NCI-H1048 (cell line): ENCODE results near the gene C1orf198.

ENCODE experiments used
- DNase-seq: peaks from one replicate; lab custom pipeline; 2025; lab: John Stamatoyannopoulos, UW

Gene C1orf198, protein sequence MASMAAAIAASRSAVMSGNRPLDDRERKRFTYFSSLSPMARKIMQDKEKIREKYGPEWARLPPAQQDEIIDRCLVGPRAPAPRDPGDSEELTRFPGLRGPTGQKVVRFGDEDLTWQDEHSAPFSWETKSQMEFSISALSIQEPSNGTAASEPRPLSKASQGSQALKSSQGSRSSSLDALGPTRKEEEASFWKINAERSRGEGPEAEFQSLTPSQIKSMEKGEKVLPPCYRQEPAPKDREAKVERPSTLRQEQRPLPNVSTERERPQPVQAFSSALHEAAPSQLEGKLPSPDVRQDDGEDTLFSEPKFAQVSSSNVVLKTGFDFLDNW

DNA sequence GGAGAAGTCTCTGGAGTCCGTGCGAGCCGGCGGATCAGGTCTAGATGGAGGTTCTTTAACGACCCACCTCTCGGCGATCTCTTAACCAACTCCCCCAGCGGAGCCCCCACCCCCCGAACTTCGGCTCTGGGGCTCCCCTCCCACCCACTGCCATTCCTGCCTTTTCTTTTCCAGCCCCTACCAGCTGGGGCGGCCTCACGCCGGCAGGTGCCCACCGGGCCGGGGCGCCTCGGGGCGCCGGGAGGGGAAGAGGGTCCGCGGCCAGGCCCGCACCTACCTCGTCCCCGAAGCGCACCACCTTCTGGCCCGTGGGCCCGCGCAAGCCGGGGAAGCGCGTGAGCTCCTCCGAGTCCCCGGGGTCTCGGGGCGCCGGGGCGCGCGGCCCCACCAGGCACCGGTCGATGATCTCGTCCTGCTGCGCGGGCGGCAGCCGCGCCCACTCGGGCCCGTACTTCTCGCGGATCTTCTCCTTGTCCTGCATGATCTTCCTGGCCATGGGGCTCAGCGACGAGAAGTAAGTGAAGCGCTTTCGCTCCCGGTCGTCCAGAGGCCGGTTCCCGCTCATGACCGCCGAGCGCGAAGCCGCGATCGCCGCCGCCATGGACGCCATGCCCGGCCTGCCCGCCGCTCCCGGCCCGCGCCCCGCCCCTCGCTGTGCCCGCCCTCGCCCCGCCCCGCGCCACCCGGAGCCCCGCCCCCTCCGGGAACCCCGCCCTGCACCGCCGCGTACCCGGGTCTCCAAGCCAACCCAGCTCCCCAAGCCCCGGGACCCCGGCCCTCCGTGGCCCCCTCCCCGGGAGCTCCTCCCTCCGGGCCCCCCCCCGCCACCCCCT is at the start of gene C1orf198:
C1orf198 (minus strand) TSS at position 619 of the 833 bp plus-strand sequence; CDS start at position 610, 9 bp downstream.
- peak; percentile 48 for DNase-seq

DNA sequence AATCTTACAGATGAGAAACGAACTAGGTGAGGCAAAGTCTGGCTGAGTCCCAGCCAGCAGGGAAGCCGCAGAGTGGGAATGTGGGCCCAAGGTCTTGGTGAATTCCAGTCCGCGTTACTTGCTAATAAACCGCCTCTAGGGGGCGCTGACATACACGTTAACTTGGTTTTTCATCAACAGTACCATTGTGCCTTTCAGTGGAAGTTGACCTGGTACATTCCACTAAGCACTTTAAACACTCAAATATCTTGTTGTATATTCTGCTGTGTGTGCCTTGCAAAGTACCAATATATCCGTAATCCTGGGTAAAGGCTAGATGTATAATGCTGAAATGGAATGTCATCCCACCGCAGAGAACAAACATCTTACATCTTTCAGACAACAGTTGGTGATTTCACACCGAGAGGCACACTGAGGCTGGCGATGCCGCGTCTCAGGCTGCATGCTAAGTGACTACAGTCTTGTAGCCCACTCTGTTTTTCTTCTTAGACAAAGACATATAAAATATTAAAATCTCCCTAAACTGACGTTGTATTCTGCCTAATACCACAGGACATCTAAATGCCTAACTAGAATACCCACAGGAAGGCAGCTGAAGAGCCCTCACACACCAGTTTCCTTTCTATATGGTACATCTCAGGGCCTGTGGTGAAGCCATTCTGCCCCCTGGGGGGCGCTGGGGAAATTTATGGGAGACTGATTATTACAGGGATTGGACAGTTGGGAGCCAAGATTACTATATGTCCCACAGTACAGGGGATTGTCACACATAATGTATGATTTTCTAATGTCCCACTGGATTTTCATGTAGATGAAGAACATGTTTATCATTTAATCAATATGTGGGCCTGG is 49.2 kb upstream of the C1orf198 start:
- DNase-seq, result peak; percentile 78

DNA sequence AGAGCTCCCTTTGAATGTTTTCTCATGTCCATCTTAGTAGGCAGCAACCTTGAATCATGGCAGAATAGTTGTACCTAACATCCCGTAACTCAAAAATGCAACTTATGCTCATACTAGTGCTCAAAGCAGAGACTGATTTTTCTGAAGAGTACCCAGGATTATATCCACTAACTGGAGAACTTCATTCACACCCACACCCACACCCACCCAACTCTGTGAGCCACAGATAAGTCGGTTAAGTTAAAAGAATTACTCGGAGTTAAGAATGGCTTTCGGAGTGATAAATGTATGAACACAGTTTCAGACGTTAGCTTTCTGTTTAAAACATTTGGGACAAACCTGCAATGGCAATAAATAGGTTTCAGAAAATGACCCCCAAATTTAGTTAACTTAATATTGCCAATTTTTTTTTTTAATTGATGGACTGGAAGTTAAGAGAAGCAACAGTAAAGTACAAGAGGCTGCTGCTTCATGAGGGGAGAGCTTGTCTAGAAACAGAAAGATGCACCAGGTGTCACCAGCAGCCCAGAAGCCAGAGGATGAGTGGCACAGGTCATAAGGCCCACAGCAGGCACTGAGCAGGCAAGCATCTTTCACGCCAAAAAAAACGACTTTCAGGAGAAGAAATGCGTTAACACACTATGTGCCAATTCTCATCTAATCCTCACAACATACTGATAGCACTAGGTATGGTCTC is 48.4 kb upstream of the C1orf198 start:
- DNase-seq, result no peak

DNA sequence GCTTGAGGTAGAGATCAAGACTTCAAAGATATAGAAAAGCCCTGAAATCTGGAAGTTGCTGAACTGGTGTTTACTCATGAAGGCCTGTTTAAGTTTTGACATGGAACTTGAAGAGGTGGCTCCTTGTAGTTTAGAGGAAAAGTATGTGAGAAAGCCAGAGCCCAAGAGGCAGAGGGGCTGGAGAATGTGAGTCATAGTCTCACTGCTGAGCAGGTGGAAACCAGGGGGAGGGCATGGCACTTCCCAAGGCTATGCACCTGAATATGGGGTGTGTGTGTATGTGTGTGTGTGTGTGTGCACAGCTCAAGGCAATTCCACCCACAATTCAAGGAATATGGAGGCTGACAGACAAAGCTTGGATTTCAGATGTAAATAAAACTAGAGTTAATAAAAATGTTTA is 46.8 kb upstream of the C1orf198 start:
- DNase-seq, result no peak

DNA sequence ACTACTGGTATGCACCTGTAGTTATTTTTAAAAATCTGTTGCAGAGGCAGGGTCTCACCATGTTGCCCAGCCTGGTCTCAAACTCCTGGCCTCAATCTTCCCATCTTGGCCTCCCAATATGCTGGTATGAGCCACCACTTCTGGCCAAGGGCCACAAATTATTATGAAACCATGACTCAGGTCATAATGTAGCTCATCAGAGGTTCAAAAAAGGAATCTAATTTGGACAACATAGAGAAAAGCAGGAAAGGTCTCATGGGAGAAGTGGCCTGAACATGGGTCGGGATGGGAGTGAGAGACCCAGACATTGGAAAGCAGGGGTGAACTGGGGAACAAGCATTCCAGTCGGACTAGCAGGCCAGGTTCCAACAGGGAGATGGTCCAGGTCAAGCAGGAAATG is 45.2 kb upstream of the C1orf198 start:
- DNase-seq, result no peak

DNA sequence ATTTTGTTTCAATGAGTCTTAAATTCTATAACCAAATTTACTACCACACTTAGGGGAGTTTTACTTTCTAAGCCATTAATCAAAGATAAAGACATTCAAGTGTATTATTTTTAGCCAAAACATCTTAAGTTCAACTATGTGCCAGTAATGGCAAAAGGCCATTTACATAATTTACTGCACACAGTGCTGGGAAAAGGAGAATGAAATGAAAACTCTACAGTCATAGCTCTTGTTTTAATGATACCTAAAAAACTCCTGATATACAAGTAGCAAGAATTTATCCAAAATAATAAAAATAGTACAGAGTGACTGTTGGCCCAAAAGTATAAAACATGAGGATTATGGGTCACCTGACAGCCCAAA is 42.4 kb upstream of the C1orf198 start:
- no peak for DNase-seq

DNA sequence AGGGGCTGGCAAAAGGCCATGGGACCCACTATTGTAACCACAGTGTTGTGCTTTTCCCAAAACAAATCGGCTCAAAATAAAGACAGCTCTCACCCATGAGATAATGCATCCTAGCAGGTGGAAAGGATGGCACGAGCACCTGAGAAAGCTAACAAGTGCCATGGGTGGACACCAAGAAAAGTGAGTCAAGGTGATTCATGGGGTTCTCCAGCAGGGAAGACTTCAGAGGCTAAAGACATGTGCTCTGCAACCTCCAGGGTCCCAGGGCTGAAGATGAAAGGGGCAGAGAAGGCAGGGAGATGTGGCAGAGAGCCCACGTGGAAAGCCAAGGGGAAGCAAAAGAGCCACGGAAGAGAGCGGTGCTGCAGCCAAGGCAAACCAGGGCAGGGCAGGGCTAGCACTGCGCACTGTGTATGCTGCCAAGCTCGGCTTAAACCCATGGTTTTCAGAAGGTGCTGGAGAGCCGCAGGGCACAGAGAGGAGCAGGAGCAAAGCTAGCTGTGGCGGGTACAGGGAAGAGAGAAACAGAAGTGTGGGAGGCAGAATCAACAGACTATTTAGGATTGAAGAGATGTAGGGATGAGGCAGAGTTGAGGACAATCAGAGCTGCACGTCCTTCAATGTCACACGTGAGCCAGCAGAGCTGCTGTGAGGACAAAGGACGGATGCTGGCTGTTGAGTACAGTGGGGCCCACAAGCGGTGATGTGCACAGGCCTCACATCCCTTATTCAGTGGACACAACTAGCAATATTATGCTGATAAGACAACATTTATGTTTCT is 41.8 kb upstream of the C1orf198 start:
- no peak for DNase-seq

DNA sequence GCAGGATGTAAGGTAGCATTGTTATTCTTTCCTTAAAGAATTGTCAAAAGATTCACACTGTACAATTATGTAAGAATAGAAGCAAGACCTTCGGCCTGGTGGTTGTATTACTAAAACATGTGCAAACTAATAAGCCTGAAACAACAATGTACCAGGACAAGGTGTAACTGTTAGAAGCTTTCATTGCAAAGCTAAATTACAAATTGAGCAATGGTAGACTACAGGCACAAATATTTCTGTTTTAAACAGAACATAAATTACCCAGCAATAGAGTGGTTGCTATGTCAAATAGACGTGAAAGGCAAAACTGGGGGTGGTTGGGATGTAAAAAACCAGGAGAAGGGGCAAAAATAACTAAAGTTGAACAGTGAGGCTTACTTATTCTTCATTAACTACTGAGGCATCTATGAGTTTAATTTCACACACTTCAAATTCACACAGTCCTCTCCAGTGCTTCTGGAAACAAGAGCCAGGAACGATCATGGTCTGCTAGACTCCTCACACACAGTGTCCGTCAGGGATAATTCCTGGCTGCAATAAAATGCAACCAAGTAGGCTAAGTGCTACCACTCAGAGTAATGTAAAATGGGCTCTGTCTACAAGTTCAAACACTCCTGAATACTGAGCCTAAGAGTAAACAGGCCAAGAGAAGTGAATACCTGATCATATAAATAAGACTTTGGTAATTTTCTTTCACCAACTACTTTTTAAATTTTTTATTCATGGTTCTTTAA is 39.3 kb upstream of the C1orf198 start:
- DNase-seq, result no peak

DNA sequence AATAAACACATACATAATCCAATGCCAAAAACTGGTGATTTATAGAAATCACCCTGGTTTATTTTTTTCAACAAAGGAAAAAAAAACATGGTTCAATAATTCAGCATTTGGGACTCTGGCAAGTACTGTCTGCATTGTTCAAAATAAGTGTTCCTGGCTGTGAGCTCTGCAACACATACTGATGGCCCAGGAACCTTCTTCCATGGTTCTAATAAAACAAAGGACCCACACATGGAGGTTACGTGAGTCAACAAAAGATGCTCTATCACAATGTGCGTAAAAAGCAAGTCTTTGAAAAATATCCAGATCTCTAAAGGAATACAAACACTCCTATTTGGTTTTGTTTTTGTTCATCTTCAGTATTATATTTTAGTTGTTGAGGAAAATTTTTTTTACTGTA is 37.9 kb upstream of the C1orf198 start:
- DNase-seq, result no peak

DNA sequence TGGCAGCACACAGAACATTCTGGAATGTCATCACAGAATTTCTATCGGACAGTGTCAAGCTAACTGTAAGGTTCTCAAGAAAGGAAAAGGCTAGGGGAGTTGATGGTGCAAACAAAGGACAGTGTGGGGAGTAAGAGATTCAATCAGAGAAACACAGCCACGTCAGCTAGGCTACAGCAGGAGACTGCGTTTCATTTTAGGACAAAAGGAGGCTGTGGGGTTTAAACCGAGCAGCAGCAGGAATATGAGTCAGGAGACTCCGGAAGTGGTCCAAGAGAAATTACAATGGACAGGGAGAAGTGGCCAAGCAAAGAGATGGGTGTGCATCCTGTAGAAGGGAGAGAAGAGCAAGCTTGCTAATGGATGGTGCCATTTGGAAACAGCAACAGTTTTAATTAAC is 37.4 kb upstream of the C1orf198 start:
- no peak for DNase-seq

DNA sequence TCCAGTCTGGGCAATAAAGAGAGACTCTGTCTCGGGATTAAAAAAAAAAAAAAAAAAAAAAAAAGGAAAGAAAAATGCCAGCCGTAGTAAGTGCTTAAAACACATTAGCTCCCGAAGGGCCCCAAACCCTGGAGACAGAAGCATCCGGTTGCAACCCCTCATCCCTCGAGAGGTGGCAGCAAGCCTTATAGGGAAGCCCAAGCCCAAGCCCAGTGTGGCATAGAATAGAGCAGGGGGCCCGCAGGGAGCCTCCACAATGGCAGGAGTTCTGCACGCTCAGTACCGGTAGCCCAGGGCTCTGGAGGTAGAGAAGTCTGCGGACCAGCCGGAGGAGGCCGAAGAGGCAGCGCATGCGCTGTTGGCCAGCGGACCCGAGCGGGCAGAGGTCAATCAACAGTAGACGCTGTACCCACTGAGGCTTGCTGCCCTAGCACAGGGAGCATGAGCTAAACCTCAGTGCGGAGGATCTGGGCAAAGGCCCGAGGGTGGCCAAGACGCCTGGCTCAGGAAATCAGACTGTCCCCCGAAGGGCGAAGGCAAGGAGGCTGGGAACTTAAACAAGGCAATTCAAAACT is 34.1 kb upstream of the C1orf198 start:
- DNase-seq, result no peak

DNA sequence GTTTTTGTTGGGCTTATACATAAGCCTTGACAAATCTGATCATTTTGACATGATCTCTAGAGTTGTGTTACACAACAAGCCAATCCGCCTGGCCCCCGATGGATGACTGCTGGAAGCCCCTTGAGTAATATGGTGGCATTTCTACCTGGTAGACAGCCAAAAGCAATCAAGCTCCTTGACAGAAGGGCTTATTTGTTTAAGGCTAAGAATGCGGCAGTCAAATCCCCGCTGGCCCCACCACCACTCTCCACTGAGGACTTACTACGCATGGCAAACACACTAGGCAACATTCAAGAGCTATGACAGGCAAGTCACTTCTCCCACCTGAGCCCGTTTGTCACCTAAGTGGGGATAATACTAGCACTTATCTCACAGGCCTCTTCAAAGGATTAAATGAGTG is 33.4 kb upstream of the C1orf198 start:
- peak; percentile 44 for DNase-seq

DNA sequence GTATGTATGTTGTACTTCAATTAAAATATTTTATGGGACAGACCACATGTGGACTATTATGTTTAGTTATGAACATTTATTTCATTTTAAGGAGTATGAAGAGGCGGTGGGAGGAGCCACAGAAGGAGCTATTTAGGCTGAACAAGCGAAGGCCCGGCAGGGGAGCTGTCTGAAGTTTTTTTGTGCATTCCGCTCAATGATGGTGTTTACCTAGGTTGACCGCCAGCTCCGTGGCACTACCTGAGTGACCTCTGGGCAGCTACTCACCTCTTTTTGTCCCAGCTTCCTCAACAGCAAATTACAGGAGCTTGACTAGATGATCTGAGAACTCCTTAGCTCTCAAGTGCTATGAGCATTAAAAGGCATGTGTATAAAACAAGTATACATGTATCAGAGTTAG is 32.7 kb upstream of the C1orf198 start:
- DNase-seq, result no peak

DNA sequence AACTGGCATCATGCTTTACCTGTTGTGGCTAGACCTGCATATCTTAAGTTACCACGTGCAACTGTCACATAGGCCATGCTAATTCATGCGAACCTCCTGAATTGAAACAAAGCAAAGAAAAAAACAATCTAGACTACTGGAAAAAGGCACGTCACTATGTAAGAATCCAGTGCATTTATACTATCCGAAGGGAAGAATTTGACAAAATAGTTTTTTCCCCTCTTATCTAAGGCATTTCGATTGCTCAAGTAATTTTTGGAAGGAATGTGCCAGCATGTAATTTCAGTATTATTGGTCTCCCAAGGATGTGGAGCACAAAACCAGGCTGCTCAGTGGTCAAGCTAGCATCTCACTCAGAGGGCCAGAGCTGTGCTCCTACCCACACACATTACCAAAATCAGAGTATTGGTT is 31.5 kb upstream of the C1orf198 start:
- DNase-seq, result no peak

DNA sequence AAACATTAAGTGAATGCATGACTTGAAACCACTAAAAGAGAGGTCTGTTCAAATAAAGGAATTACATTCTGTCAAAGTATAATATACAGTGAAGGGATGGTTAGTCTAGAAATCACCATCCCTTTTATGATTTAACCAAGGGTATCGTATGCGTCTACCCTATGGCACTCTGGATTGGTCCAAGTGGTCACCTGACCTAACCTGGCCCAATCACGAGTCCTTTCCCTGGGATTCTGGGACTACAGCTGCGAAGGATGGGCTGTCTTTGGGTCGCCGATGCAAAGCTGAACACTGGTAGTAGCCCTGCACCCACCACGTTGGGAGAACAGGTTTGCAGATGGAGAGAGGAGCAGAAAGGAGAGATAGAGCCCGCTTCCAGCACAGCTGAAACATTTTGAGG is 30.4 kb upstream of the C1orf198 start:
- no peak for DNase-seq

DNA sequence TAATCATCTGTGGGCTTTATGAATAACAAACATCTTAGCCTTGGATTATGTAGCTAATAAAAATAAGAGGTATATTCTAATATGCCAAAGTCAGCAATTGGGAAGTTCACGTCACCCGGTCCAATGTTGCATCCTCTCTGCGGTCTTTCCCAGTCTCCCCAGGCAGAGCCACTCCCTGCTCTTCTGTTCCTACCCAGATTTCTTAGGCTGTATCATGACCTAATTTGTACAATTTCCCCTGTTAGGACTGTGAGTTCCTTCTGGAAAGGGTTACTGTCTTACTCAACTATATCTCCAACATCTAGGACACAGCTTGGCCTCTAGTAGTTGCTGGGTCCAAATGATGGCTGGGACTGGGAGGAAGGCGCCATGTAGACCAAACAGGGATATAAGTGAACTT is 29.8 kb upstream of the C1orf198 start:
- DNase-seq, result no peak

DNA sequence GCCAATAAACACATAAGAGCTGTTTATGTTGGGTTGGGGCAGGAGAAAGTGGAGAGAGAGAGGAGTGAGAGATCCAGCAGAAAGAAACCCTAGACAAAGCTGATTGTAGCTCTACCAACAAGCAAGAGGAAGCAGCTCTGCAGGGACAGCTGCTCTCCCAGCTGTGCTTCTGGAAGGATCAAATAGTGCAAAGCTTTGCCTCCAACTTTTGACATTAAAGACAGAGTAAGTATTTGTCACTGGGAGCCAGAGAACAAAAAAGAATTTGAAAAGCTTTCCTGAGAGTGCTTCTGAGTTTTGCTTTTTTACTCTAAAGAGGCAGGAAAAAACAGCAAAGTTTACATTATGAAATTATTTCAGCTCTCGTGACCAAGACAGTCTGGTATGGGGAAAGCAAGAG is 28.5 kb upstream of the C1orf198 start:
- DNase-seq, result no peak

DNA sequence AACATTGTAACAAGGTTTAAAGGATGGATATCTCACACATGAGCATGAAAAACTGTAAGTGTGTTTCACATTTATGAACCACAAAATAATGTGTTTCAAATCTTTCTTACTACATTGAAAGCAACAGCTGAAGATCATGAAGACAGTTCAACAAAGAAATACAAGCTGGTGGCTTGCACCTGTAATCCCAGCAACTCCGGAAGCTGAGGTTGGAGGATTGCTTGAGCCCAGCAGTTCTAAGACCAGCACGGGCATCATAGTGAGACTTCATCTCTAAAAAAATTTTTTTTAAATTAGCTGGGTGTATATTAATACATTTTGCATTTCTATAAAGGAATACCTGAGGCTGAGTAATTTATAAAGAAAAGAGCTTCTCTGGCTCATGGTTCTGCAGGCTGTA is 27.1 kb upstream of the C1orf198 start:
- DNase-seq, result no peak

DNA sequence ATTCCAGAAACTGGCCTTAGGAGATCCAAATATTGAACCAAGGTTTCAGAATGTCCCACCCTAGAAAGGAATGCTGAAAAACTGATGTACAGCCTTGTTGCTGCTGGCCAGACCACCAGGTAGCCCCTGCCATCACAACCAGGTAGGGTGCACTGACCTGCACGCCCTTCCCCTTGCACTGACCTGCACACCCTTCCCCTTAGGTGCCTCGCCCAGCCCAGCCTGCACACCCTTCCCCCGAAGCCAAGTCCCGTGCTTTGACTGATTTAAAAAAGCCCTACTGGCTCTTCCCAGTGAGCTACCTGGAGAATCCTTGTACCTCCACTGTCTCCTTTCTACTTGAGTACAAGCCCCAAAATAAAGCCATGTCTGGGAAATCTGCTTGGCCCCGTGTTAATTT is 26.3 kb upstream of the C1orf198 start:
- DNase-seq, result no peak

DNA sequence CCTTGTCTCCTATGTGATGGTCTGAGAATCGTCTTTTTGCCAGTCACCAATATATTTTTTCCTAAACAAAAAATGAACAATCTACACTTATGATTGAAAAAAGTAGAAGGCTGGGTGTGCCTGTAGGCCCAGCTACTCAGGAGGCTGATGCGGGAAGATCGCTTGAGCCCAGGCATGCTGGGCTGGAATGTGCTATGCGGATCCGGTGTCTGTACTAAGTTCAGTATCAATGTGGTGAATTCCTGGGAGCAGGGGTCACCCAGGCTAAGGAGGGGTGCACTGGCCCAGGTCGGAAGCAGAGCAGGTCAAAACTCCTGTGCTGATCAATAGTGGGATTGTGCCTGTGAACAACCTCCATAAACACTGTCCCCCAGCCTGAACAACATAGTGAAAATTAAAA is 25.7 kb upstream of the C1orf198 start:
- no peak for DNase-seq
